Lower leg skin (tissue), 4 donors: ENCODE results near the gene SSTR3. TPM values are rescaled to one million over a fixed set of nuclear protein-coding genes. Genes with fewer than 3 reads are reported as not detected.

ENCODE experiments used
- DNase-seq, 2 donors: peaks; one replicate each; pipeline ENCODE4 v3.0.0-alpha.2; 2019; ENCODE audit warnings: low spot score in 2 of 2
- H3K4me3 ChIP-seq: fragments of 200-600 bp; sonication (generic); 2 replicates; pipeline ENCODE4 v1.5.1; 2017; ENCODE audit warnings: mild to moderate bottlenecking, low read depth; ENCODE audit not compliant: poor library complexity, severe bottlenecking
- POLR2A ChIP-seq, 2 donors: fragments of 450-650 bp; IDR thresholded peaks; one replicate each; pipeline ENCODE4 v1.6.1; 2016 to 2017; ENCODE audit warnings: antibody characterized with exemption in 2 of 2, mild to moderate bottlenecking in 1 of 2, moderate library complexity in 1 of 2
- WGBS, 2 donors: methylation state at CpG; one replicate each; pipeline ENCODE4 v1.1.5; 2018; 5-methylcytosine and 5-hydroxymethylcytosine counted together
- intact Hi-C: fragments of 100-400 bp; cut with DNase I; formaldehyde crosslinking; loops from one replicate; pipeline ENCODE4 v1.15.0; 2023; ENCODE audit warnings: low total_unique reads
- total RNA-seq, 4 donors: library from RNA; depleted of rRNA; stranded (reverse); fragments of >200 nt; gene quantifications; one replicate each; pipeline ENCODE4 v1.1.0, GENCODE V29; 2016
- TF ChIP-seq, protein P1 (sequence below), 3 donors: fragments of 450-650 bp; IDR thresholded peaks; one replicate each; pipeline ENCODE4 v1.5.1; 2016; ENCODE audit warnings: antibody characterized with exemption in 3 of 3, mild to moderate bottlenecking in 3 of 3, moderate library complexity in 2 of 3

The SSTR3 gene
- total RNA-seq, 4 donors from 2014 or later: not detected

DNA sequence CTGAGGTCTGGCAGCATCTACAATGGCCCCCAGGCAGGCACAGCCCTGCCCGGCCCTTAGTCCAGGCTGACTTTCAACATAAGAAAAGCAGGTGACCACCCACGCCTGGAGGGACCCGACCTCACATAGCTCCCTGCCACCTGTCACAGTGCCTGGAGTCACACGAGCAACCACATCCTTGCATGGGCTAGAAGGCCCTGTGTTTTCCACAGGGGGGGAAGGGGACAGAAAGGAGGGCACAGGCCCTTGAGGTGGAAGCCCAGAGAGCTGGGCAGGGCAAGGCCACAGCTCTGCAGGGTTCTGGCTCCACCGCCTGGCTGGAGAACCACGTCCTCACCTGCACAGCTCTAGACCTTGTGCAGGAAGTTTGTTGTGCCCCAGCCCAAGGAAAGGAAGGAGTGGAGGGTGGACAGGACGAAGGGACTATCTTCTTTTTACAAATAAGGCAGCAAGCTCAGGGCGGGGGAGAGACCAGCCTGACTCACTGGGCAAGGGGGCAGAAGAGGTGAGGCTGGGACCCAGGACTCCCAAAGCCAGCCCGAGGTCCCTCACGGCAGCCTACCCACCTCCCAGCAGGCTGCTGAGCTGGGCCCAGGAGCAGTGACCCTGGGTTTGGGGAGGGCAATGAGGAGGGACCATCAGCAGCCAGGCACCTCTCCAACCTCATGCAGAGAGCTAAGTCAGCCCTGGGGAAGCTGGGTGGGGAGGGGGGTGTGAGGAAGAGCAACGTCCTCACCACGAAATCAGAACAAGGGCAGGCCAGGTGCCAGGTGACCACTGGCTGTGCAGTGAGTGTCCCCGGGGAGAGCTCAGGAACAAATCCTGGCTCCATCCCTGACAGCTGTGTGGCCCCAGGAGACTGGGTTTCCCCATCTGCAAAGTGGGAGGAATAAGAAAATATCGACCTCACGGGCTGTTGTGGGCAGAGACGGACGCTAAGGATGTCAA is 28.6 kb downstream of the SSTR3 start:
- DNase-seq: no peak

DNA sequence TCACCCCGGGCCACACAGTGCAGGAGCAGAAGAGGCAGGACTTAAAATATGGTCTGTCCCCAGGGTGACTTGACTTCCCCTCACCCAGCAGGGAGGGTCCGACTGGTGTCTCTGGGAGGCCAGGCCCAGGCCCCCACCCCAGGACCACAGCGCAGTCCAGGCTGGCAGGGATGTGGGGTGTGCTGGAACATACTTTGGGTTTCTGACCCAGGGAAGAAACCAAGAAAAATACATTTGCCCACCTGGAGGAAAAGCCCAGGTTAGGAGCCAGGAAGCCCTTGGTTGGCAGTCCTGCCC is 29.4 kb downstream of the SSTR3 start:
- TF ChIP-seq, protein P1, sequence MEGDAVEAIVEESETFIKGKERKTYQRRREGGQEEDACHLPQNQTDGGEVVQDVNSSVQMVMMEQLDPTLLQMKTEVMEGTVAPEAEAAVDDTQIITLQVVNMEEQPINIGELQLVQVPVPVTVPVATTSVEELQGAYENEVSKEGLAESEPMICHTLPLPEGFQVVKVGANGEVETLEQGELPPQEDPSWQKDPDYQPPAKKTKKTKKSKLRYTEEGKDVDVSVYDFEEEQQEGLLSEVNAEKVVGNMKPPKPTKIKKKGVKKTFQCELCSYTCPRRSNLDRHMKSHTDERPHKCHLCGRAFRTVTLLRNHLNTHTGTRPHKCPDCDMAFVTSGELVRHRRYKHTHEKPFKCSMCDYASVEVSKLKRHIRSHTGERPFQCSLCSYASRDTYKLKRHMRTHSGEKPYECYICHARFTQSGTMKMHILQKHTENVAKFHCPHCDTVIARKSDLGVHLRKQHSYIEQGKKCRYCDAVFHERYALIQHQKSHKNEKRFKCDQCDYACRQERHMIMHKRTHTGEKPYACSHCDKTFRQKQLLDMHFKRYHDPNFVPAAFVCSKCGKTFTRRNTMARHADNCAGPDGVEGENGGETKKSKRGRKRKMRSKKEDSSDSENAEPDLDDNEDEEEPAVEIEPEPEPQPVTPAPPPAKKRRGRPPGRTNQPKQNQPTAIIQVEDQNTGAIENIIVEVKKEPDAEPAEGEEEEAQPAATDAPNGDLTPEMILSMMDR (IDR thresholded peaks at IDR 0.05): no peak
- TF ChIP-seq POLR2A (IDR thresholded peaks at IDR 0.05): no peak
- 85 to 92% methylated on average over 3 of the region's 3 CpGs for WGBS, 2 donors
- H3K4me3 ChIP-seq: no peak overlapping the region
- DNase-seq: no peak
- intact Hi-C loops: no loop called here

More for the DNA sequence above, 28.6 kb downstream of the SSTR3 start:
- H3K4me3 ChIP-seq: no peak overlapping the region
- intact Hi-C loops: no loop called here
- TF ChIP-seq, protein P1 (IDR thresholded peaks at IDR 0.05): no peak
- TF ChIP-seq POLR2A (IDR thresholded peaks at IDR 0.05): no peak
- WGBS, 2 donors: 74 to 84% methylated on average over 17 of the region's 17 CpGs

DNA sequence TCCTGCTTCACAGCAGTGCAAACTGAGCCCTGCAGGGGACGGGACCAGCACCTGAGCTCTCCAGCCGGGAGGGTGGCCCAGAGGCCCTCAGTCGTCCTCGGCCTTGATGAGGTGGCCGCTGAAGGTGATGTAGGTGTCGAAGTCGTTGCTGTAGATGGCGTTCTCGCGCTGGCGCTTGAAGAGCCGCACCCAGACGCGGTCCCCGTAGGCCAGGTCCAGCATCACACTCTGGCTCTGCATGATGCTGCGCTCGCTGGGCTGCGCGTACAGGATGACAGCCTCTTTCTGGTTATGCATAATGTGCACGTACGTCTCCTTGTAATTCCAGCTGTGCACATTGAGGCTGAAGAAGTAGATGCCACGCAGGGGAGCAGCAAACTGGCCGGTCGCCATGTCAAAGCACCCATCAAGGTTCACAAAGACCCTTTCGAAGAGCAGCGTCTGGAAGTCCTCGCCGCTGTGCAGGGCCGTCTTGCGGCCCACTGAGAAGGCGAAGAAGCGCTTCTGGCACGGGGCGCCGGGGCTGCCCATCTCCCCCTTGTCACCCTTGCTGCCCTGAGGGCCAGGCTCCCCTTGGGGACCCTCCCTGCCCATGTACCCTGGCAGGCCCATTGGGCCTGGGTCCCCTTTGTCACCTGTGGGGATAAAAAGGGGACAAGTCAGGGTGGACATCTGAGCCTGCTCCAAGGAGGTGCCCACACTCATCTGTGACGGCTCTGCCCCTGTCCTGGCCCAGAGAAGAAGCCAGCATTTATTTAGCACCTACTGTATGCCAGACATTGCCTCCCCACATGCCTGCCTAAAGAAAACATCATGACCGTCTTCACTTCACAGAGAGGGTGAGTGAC is 30.0 kb downstream of the SSTR3 start:
- intact Hi-C loops: no loop called here
- no peak overlapping the region for H3K4me3 ChIP-seq
- WGBS, 2 donors: 86 to 94% methylated on average over 37 of the region's 37 CpGs
- no peak for TF ChIP-seq POLR2A (IDR thresholded peaks at IDR 0.05)
- TF ChIP-seq, protein P1 (IDR thresholded peaks at IDR 0.05): no peak
- DNase-seq: no peak

DNA sequence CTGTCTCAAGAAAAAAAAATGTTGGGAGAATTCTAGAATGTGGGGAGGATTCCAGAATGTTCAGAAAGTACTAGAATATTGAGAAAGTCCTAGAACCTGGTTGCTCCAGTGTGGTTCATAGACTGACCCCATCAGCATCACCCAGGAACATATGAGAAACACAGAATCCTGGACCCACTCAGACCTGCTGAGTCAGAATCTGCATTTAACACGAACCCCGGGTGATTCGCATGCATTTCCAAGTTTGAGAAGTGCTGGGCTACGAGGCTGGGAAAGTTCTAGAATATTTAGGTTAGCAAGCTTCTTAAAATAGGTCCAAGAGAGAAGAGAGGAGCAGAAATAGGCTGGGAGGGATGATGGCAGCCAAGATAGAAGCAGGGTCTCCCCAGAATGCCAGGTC is 30.6 kb downstream of the SSTR3 start:
- DNase-seq: no peak
- TF ChIP-seq, protein P1 (IDR thresholded peaks at IDR 0.05): no peak
- 70 to 77% methylated on average over 4 of the region's 4 CpGs for WGBS, 2 donors
- no peak overlapping the region for H3K4me3 ChIP-seq
- intact Hi-C loops: no loop called here

DNA sequence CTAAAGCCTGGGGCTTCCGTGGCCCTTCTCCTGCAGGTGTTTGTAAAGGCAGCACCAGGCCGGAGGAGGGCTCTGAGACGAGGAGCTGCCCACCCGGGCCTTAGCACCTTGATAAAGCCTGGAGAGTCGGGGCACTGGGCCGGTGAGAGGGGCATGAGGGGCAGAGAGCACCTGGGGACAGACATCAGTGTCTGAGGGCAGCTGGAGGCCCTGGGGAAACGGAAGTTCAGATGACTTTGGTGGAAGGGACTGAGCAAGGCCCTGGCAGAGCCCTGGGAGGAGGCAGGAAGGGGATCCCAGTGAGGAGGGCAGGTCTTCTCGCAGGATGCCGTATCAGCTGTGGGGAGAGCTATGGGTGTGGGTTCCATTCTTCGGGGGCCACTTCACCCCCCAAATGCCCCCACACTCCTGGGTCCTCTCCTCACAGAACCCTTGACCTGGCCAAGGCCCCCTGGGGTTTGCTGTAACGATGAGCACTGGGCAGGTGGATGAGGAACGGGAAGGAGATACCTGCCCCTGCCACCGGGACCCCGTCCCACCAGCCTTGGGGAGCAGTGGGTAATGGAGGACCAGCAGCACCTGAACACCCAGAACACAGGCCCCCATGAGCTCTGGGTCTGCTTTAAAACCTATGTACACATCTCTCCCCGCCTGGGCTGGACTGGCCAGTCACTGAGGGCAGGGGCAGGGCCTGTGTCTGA is 31.6 kb downstream of the SSTR3 start:
- 90 to 92% methylated on average over 14 to 15 of the region's 15 CpGs for WGBS, 2 donors

More for the DNA sequence above, 31.6 kb downstream of the SSTR3 start:
- no peak overlapping the region for H3K4me3 ChIP-seq
- intact Hi-C loops: no loop called here
- no peak for TF ChIP-seq POLR2A (IDR thresholded peaks at IDR 0.05)
- TF ChIP-seq, protein P1 (IDR thresholded peaks at IDR 0.05): no peak
- DNase-seq: no peak
